ENCODE measurements around the gene CDK7.

Gene CDK7

DNA sequence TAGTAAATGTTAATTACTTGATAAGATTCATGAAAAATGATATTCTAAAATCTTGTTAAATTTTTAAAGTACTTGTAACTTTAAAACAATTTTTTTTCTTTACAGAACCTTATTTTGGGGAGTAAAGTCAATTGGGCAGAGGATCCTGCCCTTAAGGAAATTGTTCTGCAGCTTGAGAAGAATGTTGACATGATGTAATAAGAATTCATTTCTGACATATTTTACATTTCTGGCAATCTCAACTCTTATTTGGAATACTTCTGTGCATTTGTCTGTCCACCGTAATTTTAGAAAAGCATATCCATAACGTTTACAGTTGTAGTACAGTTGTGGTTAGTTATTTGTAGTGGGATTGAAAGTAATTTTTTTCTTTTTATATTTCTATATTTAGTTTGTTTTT is 25.1 kb upstream of the CDK7 start:
- H3K4me3 ChIP-seq (ENCODE audit: low read depth, low read length), result no peak overlapping the region
- TF ChIP-seq, protein P1, sequence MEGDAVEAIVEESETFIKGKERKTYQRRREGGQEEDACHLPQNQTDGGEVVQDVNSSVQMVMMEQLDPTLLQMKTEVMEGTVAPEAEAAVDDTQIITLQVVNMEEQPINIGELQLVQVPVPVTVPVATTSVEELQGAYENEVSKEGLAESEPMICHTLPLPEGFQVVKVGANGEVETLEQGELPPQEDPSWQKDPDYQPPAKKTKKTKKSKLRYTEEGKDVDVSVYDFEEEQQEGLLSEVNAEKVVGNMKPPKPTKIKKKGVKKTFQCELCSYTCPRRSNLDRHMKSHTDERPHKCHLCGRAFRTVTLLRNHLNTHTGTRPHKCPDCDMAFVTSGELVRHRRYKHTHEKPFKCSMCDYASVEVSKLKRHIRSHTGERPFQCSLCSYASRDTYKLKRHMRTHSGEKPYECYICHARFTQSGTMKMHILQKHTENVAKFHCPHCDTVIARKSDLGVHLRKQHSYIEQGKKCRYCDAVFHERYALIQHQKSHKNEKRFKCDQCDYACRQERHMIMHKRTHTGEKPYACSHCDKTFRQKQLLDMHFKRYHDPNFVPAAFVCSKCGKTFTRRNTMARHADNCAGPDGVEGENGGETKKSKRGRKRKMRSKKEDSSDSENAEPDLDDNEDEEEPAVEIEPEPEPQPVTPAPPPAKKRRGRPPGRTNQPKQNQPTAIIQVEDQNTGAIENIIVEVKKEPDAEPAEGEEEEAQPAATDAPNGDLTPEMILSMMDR (IDR thresholded peaks at IDR 0.05; ENCODE audit: borderline replicate concordance, insufficient read depth, low read depth, low read length), result no peak

DNA sequence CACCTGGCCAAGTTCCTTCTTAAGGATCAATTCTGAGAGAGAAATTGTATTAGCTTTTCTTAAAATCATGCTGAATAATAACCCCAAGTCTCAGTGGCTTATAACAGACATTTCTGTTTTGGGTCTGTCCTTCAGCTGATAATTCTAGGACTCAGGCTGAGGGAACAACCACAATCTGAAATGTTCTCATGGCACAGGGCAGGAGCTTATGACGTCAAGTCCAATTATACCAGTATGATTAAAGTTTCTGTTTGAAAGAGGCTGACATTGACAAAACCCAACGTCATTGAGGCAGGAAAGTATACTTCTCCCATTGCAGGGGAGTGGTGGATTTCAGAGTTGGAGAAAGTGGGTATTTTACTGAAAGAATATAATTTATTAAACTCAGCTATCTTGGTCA is 23.5 kb upstream of the CDK7 start:
- TF ChIP-seq, protein P1 (IDR thresholded peaks at IDR 0.05; ENCODE audit: borderline replicate concordance, insufficient read depth, low read depth, low read length), result no peak
- H3K4me3 ChIP-seq (ENCODE audit: low read depth, low read length), result no peak overlapping the region

DNA sequence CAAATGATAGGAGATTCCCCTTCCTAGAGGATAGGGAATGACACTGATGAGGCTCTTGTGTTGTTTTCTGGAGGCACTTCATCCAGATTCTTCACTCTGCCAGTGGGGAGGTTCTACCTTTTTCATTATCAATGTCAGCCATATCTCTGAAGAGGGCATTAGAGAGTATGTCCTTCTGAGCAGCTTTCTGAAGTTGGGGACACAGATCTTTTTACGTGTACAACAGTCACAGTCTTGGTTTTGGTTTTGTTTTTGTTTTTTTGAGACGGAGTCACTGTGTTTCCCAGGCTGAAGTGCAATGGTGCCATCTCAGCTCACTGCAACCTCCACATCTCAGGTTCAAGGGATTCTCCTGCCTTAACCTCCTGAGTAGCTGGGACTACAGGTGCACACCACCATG is 22.7 kb upstream of the CDK7 start:
- TF ChIP-seq, protein P1 (IDR thresholded peaks at IDR 0.05; ENCODE audit: borderline replicate concordance, insufficient read depth, low read depth, low read length), result no peak
- H3K4me3 ChIP-seq (ENCODE audit: low read depth, low read length), result no peak overlapping the region

DNA sequence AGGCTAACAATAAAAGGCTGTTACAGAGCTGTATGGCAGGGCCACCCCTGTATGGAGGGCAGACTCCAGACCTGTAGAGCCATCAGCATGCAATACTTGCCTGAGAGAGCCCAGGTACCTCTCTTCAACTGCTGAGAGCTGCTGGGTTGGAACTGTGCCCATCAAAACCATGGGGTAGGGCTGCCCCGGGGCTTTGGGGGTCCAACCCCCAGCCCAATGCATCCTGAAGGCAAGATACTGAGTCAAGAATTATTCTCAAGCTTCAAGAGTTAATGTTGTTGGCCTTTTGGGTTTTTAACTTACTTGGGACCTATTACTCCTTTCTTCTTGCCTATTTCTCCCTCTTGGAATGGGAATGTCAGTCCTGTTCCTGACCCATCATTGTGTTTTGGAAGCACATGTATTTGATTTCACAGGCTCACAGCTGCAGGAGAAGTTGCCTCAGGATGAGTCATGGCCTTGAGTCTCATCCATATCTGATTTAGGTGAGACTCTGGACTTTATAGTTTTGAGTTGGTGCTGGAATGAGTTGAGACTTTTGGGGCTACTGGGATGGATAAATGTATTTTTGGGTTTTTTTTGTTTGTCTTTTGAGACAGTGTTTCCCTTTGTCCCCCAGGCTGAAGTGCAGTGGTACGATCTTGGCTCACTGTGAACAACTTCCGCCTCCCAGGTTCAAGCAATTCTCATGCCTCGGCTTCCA is 21.0 kb upstream of the CDK7 start:
- no peak overlapping the region for H3K4me3 ChIP-seq (ENCODE audit: low read depth, low read length)
- TF ChIP-seq, protein P1 (IDR thresholded peaks at IDR 0.05; ENCODE audit: borderline replicate concordance, insufficient read depth, low read depth, low read length), result no peak

DNA sequence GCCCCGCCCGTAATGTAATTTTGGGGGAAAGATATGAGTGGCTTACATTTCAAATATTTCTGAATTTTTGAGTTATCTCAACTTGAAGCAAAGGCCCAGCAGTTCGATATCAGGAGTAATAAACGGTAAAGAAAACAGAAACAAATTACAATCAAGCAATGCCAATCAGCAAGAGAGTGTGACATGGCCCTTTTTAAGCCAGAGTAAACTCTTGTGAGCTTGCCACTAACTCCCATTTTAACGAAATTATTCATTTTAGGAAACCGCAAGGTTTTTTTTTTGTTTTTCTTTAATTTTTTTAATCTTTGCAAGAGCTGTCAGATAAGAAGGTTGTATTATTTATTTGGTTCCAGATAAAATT is 17.6 kb upstream of the CDK7 start:
- TF ChIP-seq, protein P1 (IDR thresholded peaks at IDR 0.05; ENCODE audit: borderline replicate concordance, insufficient read depth, low read depth, low read length), result no peak

DNA sequence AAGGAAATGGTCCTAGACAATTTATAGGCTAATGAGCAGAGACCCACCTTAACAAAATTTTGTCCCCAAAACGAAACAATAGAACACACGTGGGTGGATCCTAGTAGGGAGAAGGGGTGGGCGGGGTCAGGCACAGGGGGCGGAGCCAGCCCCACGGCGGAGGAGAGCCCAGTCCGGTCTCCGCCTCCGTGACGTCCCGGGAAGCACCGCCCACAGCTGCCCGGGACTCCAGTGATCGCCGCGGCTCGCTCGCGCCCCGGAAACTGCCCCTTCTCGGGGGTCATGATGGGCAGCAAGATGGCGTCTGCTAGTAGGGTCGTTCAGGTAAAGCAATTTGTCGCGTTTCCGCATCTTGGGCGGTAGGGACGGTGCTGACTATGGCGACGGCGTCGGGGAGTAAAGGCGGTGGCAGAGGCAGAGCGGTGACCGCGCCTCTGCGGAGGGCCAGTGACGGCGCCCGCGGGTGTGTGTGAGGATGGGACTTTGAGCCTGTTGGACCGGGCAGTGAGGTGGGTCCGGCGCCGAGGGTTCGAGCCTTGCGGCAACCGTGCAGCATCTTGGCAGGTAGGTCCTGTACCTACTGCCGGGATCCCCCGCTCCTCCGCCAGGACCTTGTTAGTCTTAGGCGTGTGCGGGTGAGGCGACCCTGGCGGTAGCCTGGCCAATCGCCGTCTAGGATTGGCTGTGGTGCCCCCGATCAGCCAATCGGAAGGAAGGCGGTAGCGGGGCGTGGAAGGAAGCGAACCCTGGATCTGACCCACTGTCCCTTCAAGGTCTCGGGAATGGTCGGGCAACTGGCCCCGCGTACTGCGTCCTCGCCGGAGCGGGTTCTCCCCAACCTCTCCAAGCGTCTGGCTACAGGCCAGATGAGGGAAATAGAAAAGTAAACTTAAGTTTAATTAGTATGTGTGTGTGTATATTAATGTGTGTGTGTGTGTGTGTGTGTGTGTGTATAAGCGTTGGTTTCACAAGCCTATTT is 16.8 kb upstream of the CDK7 start:
- peak overlapping the region; percentile 70 for H3K4me3 ChIP-seq (ENCODE audit: low read depth, low read length)
- TF ChIP-seq, protein P1 (IDR thresholded peaks at IDR 0.05; ENCODE audit: borderline replicate concordance, insufficient read depth, low read depth, low read length), result 0 out of 2 replicates have a peak, but pooled peaks have one; percentile 2

More for the DNA sequence above, 17.6 kb upstream of the CDK7 start:
- H3K4me3 ChIP-seq (ENCODE audit: low read depth, low read length), result peak overlapping the region; percentile 70
